Neuron (in vitro differentiated cells): Measurements from ENCODE around the gene FBXO21.
"Not testable (repeated sequence)": the region's sequence is repeated elsewhere in the genome, so short reads cannot be mapped to it uniquely, and the experiment has no call there.

Experiments
- H2AFZ ChIP-seq: one replicate; pipeline ENCODE4 v1.6.1; 2013; ENCODE audit warnings: low read depth, mild to moderate bottlenecking, inconsistent platforms, low read length, moderate library complexity
- H3K27me3 ChIP-seq: one replicate; pipeline ENCODE4 v1.6.1; 2013; ENCODE audit warnings: low read length; ENCODE audit not compliant: insufficient read depth
- H3K36me3 ChIP-seq: one replicate; pipeline ENCODE4 v1.6.1; 2013; ENCODE audit warnings: low read length; ENCODE audit not compliant: insufficient read depth
- H3K4me1 ChIP-seq: one replicate; pipeline ENCODE4 v1.6.1; 2013; ENCODE audit warnings: low read length; ENCODE audit not compliant: insufficient read depth
- H3K4me3 ChIP-seq: 2 replicates; pipeline ENCODE4 v1.5.1; 2013; ENCODE audit warnings: mild to moderate bottlenecking, low read length, moderate library complexity
- H3K9me3 ChIP-seq: one replicate; pipeline ENCODE4 v1.6.1; 2013; ENCODE audit warnings: low read length

FBXO21 gene

GRCh38 chr12:117213295-117213808 lies 23.1 kb upstream of the FBXO21 start:
- H3K27me3 ChIP-seq = peaks cover 22% of the 10 kb centered on the region
- H3K36me3 ChIP-seq = no peaks in the 10 kb centered on the region
- H2AFZ ChIP-seq = no peak overlapping the region
- H3K4me3 ChIP-seq = no peak overlapping the region
- H3K4me1 ChIP-seq = no peaks in the 10 kb centered on the region
- no peaks in the 10 kb centered on the region for H3K9me3 ChIP-seq

DNA sequence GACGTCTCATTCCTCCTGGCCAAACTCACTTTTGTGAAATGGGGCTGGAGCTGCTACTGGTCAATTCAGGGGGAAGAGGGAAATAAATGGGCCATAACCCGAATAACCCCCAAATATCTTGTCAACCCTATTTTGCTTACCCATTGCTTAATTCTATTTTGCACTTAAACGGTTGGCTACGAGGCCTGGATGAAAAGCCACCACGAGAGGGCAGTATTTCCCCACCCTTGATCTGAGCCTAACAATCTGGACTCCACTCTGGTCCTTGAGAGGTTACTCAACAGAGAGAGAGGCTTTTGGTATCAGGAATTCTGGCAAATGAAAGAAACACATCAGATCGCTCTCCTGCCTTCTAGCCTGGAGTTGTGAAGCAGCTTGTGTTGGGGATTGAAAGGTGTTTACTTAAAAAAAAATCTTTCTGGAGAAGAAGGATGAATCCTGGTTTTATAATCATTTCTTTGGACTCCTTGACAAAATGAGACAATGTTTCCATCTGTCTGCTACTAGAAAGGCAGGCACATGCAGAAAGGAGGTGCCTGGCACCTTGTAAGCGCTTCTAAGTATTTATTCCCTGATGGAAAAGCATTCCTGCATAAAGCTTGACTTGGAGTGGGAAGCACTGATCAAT lies 22.4 kb upstream of the FBXO21 start:
- Histone ChIP-seq H3K4me3 (no peak overlapping the region), H3K9me3 (no peaks in the 10 kb centered on the region), H3K4me1 (no peaks in the 10 kb centered on the region), H3K27me3 (peaks cover 25% of the 10 kb centered on the region), H3K36me3 (no peaks in the 10 kb centered on the region), H2AFZ (no peak overlapping the region)

- Histone ChIP-seq H3K4me1 (no peaks in the 10 kb centered on the region), H3K36me3 (no peaks in the 10 kb centered on the region), H3K27me3 (peaks cover 29% of the 10 kb centered on the region), H3K4me3 (no peak overlapping the region), H2AFZ (no peak overlapping the region), H3K9me3 (no peaks in the 10 kb centered on the region)
Observed at GRCh38 chr12:117210266-117210918, 20.1 kb upstream of the FBXO21 start.

DNA sequence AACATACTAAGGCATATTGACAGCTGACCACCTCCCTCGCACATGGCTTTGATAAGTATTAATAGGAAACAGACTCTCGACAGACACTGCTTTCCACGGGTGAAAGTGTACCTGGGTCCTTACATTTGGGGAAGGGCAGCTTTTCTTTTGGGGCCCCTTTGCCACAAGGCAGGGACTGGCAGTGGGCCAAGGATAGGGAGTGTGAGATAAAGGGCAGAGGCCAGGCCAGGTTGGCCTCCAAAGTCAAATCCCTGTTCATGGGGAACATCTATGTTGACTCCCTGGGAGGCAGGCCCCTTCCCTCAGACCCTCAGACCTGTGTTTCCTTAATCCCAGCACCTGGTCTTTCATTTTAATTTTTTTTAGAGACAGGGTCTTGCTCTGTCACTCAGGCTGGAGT lies 19.4 kb upstream of the FBXO21 start:
- no peaks in the 10 kb centered on the region for H3K4me1 ChIP-seq
- no peaks in the 10 kb centered on the region for H3K36me3 ChIP-seq
- peaks cover 29% of the 10 kb centered on the region for H3K27me3 ChIP-seq
- no peak overlapping the region for H2AFZ ChIP-seq
- no peaks in the 10 kb centered on the region for H3K9me3 ChIP-seq
- no peak overlapping the region for H3K4me3 ChIP-seq

DNA sequence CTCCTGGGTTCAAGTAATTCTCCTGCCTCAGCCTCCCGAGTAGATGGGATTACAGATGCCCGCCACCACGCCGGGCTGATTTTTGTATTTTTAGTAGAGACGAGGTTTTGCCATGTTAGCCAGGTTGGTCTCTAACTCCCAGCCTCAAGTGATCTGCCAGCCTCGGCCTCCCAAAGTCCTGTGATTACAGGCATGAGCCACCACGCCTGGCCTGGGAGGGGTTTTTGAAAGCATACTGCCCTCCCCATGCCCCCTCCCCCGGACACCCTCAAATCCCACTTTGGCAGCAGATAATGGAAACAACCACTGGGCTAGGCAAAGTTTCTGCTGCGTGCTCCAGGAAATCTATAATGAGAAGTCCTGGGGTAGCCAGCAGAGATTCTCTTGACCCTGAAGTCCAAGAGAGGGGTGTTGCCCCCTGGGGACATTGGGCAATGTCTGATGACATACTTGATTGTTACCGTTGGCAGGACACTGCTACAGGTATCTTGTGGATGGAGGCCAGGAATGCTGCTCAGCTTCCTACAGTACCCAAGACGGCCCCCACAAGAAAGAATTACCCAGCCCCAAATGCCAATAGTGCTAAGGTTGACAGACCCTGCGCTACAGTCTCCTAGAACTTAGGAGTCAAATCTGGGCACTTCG lies 18.7 kb upstream of the FBXO21 start:
- Histone ChIP-seq H3K27me3 (peaks cover 29% of the 10 kb centered on the region), H3K9me3 (no peaks in the 10 kb centered on the region), H2AFZ (no peak overlapping the region)

DNA sequence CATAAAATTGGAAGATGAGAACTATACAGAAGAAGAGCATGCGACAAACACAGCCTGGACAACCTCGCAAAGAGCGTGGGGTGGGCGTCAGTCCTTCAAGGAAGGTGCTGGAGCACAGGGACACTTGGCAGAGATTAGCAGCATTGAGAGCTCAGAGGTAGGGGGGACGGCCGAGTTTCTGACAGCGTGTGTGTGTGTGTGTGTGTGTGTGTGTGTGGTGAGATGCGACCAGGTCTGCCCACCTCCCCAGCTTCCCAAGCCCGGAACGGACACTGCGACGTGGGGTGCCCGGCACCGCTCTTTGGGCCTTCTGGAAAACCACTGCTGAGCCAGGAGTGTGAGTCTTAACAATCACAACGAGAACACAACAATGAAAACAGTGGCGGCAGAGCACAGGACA lies 17.9 kb upstream of the FBXO21 start:
- H3K4me3 ChIP-seq = no peak overlapping the region
- H3K9me3 ChIP-seq = no peaks in the 10 kb centered on the region

More for the DNA sequence above, 18.7 kb upstream of the FBXO21 start:
- H3K4me3 ChIP-seq = no peak overlapping the region
- H3K36me3 ChIP-seq = no peaks in the 10 kb centered on the region
- H3K4me1 ChIP-seq = no peaks in the 10 kb centered on the region

DNA sequence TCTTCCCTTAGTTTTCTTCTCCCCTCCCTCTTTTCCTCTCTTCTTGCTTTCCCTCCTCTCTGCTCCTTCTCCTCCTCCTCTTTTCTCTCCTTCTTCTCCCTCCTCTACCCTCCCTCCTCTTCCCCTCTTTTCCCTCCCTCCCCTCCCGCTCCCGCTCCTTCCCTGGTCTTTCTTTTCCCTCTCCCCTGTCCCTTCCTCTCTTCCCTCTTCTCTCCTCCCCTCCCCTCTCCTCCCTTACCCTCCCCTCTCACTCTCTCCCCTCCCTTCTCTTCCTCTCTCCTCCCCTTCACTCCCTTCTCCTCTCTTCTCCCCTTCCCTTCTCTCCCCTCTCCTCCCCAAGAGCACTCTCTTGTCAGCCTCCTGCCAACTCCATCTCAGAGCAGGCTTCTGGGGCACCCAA lies 17.4 kb upstream of the FBXO21 start:
- H3K4me3 ChIP-seq = no peak overlapping the region
- no peaks in the 10 kb centered on the region for H3K4me1 ChIP-seq
- no peaks in the 10 kb centered on the region for H3K36me3 ChIP-seq
- peaks cover 29% of the 10 kb centered on the region for H3K27me3 ChIP-seq
- H2AFZ ChIP-seq = no peak overlapping the region
- H3K9me3 ChIP-seq = no peaks in the 10 kb centered on the region

More for the DNA sequence above, 17.9 kb upstream of the FBXO21 start:
- Histone ChIP-seq H3K27me3 (peaks cover 29% of the 10 kb centered on the region), H3K4me1 (no peaks in the 10 kb centered on the region), H3K36me3 (no peaks in the 10 kb centered on the region), H2AFZ (no peak overlapping the region)

DNA sequence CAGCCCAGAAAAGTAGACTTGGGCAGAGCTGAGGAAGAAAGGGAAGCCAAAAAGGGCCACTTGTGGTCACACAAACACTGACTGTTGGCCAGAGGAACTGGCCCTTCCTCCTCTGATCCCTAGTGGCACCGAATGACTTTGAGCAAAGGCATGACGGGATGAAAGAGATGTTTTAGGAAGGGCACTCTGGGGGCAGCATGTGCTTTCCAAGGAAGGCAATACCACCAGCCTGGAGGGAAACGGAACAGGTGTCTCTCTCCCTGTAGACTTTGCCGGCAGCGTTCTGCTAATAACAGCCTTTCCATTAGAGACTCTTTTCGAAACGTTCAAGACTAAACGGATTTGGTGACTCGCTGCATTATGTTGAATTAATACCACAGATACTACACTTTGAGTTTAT lies 12.3 kb upstream of the FBXO21 start:
- Histone ChIP-seq H3K4me3 (no peak overlapping the region), H3K9me3 (no peaks in the 10 kb centered on the region), H2AFZ (no peak overlapping the region), H3K4me1 (no peaks in the 10 kb centered on the region), H3K27me3 (peaks cover 6% of the 10 kb centered on the region), H3K36me3 (no peaks in the 10 kb centered on the region)

- no peaks in the 10 kb centered on the region for H3K36me3 ChIP-seq
- no peaks in the 10 kb centered on the region for H3K9me3 ChIP-seq
- H3K4me3 ChIP-seq = no peak overlapping the region
- H2AFZ ChIP-seq = no peak overlapping the region
- peaks cover 2% of the 10 kb centered on the region for H3K27me3 ChIP-seq
- no peaks in the 10 kb centered on the region for H3K4me1 ChIP-seq
Observed at GRCh38 chr12:117202033-117202432, 11.8 kb upstream of the FBXO21 start.

DNA sequence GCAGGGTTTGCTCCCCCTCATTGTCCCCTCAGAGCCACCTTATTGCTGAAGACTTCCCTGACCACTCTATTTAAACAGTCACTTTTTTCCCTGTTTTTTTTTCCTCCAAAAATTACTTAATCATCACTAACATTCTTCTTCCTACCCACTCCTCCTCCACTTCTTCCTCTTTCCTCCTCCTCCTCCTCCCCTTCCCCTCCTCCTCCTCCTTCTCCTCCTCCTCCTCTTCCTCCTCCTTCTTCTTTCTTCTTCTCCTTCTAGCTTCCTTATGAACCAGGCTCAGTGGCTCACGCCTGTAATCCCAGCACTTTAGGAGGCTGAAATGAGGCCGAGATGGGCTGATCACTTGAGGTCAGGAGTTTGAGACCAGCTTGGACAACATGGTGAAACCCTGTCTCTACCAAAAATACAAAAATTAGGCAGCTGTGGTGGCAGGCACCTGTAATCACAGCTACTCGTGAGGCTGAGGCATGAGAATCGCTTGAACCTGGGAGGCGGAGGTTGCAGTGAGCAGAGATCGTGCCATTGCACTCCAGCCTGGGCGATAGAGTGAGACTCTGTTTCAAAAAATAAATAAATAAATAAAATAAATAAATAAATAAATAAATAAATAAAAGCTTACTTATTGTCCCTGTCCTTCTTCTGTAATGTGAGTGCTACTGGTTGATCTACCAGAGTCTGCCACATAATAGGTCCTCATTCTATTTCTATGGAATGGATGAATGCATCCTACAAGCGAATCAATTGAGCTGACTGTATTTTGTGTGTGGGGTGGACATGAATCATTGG lies 9.9 kb upstream of the FBXO21 start:
- H2AFZ ChIP-seq, H3K36me3 ChIP-seq, H3K4me3 ChIP-seq, H3K27me3 ChIP-seq, H3K9me3 ChIP-seq, H3K4me1 ChIP-seq: not testable (repeated sequence)

- not testable (repeated sequence) for H3K27me3 ChIP-seq, H2AFZ ChIP-seq, H3K9me3 ChIP-seq, H3K36me3 ChIP-seq, H3K4me3 ChIP-seq, H3K4me1 ChIP-seq
Observed at GRCh38 chr12:117196334-117196733, 6.1 kb upstream of the FBXO21 start.

DNA sequence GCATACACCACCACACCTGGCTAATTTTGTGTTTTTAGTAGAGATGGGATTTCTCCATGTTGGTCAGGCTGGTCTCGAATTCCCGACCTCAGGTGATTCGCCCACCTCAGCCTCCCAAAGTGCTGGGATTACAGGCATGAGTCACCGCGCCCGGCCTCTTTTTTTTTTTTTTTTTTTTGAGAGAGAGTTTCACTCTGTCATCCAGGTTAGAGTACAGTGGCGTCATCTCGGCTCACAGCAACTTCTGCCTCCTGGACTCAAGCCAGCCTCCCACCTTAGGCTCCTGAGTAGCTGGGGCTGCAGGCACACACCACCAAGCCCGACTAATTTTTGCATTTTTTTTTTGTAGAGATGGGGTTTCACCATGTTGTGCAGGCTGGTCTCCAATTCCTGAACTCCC lies 4.8 kb upstream of the FBXO21 start:
- not testable (repeated sequence) for H3K27me3 ChIP-seq, H2AFZ ChIP-seq, H3K4me1 ChIP-seq, H3K9me3 ChIP-seq, H3K4me3 ChIP-seq, H3K36me3 ChIP-seq

DNA sequence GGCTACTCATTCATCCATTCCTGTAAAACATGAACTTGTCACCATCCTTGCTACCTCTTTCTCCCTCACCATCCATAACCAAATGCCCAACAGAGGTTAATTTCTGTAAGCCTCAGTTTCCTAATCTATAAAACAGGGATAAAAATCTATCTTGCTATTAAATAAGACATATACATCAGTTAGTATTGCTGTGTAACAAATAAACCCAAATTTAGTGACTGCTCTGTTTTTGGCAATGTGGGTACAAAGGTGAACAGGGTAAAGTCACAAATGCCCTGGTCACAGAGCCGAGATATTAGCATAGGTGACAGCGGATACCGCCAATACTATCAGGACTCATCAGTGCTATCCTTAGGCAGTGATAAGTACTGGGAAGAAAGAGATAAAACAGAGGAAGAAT lies 3.6 kb upstream of the FBXO21 start:
- Histone ChIP-seq H3K27me3 (peaks cover 2% of the 10 kb centered on the region), H3K36me3 (no peaks in the 10 kb centered on the region), H3K4me1 (peaks cover 6% of the 10 kb centered on the region), H3K9me3 (no peaks in the 10 kb centered on the region), H2AFZ (no peak overlapping the region), H3K4me3 (no peak overlapping the region)
